NCI-H1417 treated with DMSO at 0.1 percent for 48 hours (cell line): ENCODE results near the gene COTL1.

Source experiments
- DNase-seq: peaks from one replicate; lab custom pipeline; 2025; lab: John Stamatoyannopoulos, UW

COTL1 gene

DNA sequence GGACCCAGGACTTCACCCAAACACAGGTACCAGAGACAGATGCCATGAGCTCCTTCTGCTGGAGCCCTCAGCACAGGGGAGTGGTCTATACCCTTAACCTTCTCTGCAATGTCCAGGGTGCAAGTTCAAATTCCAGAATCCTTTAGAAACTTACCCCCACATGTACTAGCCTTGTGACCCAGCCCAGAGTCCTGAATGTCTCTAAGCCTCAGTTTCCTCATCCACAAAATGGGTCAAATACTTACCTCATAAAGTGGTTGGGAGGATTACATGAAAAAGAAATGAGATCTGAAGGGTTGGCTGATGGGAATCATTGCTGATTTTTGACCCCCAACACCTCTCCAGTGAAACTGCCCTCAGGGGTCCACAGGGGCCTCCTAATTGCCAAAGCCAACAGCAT lies 21.7 kb downstream of the COTL1 start:
- no peak for DNase-seq

DNA sequence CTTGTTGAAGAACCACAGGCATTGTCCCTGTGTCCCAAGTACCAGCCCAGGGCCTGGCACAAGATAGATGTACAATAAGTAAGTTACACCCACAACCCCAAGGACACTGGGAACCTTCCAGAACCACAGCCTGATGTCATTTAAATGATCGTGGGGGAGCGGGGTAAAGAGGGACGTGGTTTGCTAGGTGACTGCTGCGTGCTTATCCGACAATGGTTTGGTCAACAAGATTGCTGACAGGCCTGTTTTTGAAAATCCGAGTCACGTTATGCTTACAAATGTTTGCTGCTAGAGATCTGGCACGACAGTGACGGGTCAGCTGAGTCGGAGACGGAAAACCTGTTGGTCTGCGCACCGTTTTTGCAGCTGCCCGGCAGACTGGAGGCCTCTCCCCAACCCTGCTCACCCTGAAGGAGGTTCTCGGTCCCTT lies 22.8 kb downstream of the COTL1 start:
- DNase-seq, result no peak

DNA sequence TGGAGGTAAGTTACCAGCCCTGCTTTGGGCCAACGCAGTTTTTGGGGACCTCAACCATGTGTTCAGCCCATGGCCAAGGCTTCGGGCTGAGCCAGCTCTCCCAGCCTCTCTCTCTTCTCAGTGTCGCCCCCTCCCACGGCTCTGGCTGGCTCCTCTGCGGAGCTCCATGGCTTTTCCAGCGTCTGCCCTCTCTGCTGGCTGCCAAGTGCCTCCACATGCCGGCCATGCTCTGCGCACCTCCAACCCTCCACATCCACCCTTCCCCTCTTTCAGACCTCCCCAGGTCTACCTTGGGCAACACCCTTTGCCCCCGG lies 23.2 kb downstream of the COTL1 start:
- no peak for DNase-seq

DNA sequence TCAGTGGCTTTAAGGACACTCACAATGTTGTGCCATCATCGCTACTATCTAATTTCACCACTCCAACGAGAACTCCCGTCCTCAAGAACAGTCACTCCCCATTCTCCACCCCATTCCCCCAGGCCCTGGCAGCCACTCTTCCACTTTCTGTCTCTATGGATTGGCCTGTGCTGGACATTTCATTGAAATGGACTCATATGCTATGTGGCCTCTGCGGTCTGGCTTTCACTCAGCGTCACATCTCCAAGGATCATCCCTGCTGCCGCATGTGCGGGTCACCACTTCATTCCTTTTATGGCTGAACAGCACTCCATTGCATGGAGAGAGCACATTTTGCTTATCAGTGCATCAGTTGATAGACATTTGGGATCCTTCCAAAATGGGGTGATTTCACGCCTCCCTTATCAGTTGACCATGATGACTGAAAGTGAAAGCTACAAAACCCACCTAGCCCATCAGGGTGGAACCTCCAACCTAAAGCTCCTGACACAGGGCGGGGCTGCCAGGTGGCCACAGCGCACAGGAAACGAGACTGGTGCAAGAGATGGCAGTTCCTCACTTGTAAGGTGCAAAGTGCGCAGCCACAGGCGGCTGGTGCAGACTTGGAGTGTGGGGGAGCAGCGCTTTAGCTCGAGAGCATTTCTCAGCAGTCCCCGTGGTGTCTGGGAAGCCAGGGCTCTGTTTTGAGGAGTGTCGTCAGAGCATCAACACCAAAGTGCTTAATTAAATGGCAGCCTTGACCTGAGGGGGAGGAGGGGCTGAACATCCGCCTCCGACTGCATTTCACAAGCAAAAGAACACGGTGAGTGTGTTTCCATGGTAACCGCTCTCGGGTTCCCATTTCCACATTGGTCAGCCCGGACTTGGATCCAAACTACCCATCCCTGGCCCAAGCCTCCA lies 23.8 kb downstream of the COTL1 start:
- DNase-seq, result no peak

- DNase-seq, result no peak
These were observed 25.2 kb downstream of the COTL1 start for GRCh38 chr16:84592718-84593117.

DNA sequence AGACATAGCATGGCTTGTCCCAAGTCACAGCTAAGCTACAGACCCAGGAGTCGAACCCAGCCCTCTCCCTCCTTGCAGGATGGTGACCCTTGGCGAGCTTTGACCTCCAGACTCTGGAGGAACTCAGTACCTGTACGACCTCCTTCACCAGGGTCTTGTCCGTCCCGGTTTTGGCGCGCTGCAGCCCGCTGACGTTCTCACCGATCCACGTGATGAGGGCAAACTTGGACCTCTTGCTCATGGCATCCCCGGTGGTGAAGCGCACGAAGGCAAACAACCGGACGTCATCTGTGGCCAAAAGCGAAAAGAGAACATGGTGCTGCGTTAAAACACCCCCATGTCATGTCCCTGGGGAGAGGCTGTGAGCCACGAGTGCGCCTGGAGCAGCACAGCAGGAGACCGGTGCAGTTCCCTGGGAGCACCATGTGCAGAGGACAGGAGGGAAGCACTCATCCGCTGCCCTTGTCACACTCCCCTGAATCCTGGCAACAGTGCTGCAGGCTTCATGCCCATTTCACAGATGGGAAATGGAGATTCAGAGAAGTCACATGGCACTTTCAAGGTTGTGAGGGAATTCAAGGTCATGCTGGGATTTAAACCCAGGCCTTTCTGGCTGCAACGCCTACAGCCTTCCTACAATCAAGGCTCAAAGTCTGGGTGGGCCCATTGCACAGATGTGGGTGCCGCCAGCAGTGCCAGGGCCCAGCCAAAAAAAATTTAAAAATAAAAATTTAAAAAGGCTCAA lies 27.7 kb downstream of the COTL1 start:
- no peak for DNase-seq

DNA sequence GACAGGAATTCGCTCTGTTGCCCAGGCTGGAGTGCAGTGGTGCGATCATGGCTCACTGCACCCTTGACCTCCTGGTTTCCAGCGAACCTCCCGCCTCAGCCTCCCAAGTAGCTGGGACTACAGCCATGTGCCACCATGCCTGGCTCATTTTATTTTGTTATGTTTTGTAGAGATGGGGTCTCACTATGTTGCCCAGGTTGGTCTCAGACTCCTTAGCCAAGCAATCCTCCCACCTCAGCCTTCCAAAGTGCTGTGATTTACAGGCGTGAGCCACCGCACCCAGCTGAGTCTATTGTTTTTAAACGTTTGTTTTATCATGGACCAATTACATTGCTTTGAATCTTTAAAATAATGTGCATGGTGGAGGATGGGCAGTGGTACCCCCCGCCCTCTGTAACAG lies 28.9 kb downstream of the COTL1 start:
- DNase-seq, result no peak

GRCh38 chr16:84585886-84586285 lies 32.0 kb downstream of the COTL1 start:
- no peak for DNase-seq

- DNase-seq, result no peak
These were observed 32.4 kb downstream of the COTL1 start for GRCh38 chr16:84585467-84585866.

GRCh38 chr16:84584678-84585077 lies 33.2 kb downstream of the COTL1 start:
- DNase-seq, result no peak

- DNase-seq, result no peak
These were observed 33.9 kb downstream of the COTL1 start for GRCh38 chr16:84583995-84584394.

DNA sequence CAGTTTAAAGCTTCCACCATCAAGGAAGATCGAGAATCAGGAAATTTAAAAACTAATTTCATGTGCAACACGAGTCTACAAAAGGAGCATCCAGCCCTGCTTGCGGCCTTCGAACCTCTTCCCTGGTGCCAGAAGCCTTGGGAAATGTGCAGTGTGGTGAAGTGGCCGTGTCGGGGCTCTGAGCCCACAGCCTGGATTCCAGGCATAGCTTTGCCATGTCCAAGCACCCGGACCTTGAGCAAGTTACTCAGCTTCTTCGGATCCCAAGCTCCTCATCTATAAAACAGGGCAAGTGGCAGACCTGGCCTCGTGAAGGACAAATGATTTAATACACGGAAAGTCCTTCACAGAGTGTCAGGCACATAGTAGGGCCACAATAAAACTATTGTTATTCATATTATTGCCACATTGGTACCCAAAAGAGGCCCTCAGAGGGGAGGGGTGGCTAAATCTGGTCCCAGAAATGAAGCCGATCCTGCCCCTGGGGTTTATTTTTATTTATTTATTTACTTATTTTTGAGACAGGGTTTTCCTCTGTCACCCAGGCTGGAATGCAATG lies 34.8 kb downstream of the COTL1 start:
- DNase-seq, result no peak

DNA sequence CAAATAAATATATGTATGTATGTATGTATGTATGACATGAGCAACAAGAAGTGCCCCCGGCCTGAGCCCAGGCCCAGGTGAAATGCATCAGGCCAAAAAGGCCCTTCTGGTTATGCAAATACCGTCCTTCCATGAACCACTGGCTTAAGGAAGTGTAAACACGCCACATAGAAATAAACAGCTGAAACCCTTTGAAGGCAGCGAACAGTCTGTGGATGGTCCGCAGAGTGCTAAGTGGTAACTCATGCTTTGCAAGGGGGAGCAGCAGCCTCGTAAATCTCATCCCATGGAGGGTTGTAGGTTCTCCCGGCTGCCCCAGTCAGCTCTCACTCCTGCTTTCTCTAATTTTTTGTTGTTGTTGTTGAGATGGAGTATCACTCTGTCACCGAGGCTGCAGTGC lies 36.7 kb downstream of the COTL1 start:
- DNase-seq, result no peak

GRCh38 chr16:84579936-84580335 lies 37.9 kb downstream of the COTL1 start:
- no peak for DNase-seq

GRCh38 chr16:84578538-84579126 lies 39.2 kb downstream of the COTL1 start:
- no peak for DNase-seq

GRCh38 chr16:84577034-84577803 lies 40.7 kb downstream of the COTL1 start:
- no peak for DNase-seq

GRCh38 chr16:84575914-84576313 lies 42.0 kb downstream of the COTL1 start:
- no peak for DNase-seq

GRCh38 chr16:84574191-84574590 lies 43.7 kb downstream of the COTL1 start:
- DNase-seq, result no peak

GRCh38 chr16:84572096-84572495 lies 45.8 kb downstream of the COTL1 start:
- no peak for DNase-seq

DNA sequence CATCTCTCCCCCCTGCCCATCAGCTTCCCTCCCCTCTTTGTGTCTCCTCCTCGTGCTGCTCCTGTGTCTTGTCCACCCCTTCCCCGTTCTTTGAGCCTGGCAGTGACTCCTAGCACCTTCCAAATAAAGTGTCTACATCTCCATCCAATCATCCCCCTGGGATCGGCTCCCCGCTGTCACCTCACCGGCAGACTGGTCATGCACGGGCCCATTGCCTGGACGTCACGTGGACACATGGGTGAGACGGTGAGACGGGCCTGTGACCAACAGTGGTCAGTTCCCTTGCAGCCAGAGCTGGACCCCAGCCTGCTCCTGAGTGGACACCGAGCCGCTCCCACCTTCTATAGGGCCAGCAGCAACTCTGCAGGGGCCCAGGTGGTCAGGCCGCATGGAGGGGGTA lies 46.4 kb downstream of the COTL1 start:
- DNase-seq, result no peak

- DNase-seq, result no peak
These were observed 47.0 kb downstream of the COTL1 start for GRCh38 chr16:84570739-84571403.
